HCT116 (cell line): ENCODE data around the gene SYNE2. TPM values are rescaled to one million over a fixed set of nuclear protein-coding genes. Genes with fewer than 3 reads are reported as not detected.

ENCODE experiments used
- ATAC-seq: fragments of 200-7000 bp; cut with Tn5 transposase; 2 replicates; pipeline ENCODE4 v1.9.1; 2020; ENCODE audit warnings: mild to moderate bottlenecking, moderate library complexity
- BruUV-seq: library from RNA; stranded (reverse); fragments of 400-500 nt; replicated peaks from 2 replicates; lab custom pipeline; 2021; lab: Mats Ljungman, UMichigan
- CTCF ChIA-PET: fragments of 300-600 bp; sonication (Branson Sonifier 250); formaldehyde crosslinking; loops from one replicate; lab custom pipeline; 2021; ENCODE audit warnings: antibody characterized with exemption; lab: Charles Lee
- POLR2A ChIA-PET: fragments of 300-600, 350-600 bp; sonication (Branson Sonifier 250); formaldehyde crosslinking; loops from one replicate; lab custom pipeline; 2021; ENCODE audit warnings: antibody characterized with exemption; lab: Charles Lee
- RAD21 ChIA-PET, 2 experiments: fragments of 300-600 bp; sonication (Branson Sonifier 250); formaldehyde crosslinking; loops; one replicate each; lab custom pipeline; 2023; ENCODE audit warnings: low total read pairs in 2 of 2; ENCODE audit not compliant: uncharacterized antibody in 2 of 2, unreplicated experiment in 2 of 2, low non-redundant PET in 1 of 2; lab: Charles Lee
- DNase-seq: peaks from one replicate; pipeline ENCODE4 v3.0.0-alpha.2; 2010; ENCODE audit warnings: low read depth, low spot score
- H2AFZ ChIP-seq: fragments of 200-600 bp; shearing (Covaris generic), sonication (generic); 2 replicates; pipeline ENCODE4 v1.6.1; 2017; ENCODE audit warnings: low read depth, mixed run types, mixed read lengths, antibody characterized with exemption, low read length; ENCODE audit not compliant: poor library complexity, severe bottlenecking
- H3K27ac ChIP-seq: 2 replicates; pipeline ENCODE4 v1.5.1; 2012; ENCODE audit warnings: low read depth, low read length
- H3K27me3 ChIP-seq: fragments of 200-600 bp; sonication (generic); 2 replicates; pipeline ENCODE4 v1.6.1; 2016; ENCODE audit warnings: mixed run types, low read length, mixed read lengths; ENCODE audit not compliant: insufficient read depth
- H3K36me3 ChIP-seq, 2 experiments: fragments of 200-500 bp in 1 of 2; fragments of 200-600 bp in 1 of 2; sonication (Bioruptor generic) in 1 of 2; sonication (generic) in 1 of 2; 2 replicates each; pipeline versions ENCODE4 v1.5.1 to v1.6.1; 2014 to 2016; ENCODE audit warnings: low read length in 2 of 2, inconsistent platforms in 1 of 2, mixed read lengths in 1 of 2, mixed run types in 1 of 2; ENCODE audit not compliant: insufficient read depth in 2 of 2, control insufficient read depth in 1 of 2
- H3K4me1 ChIP-seq, 2 experiments: fragments of 200-600 bp in 1 of 2; sonication (generic) in 1 of 2; 2 replicates each; pipeline versions ENCODE4 v1.5.1 to v1.6.1; 2012 to 2017; ENCODE audit warnings: low read length in 2 of 2, inconsistent platforms in 1 of 2, mild to moderate bottlenecking in 1 of 2, mixed read lengths in 1 of 2, mixed run types in 1 of 2, moderate library complexity in 1 of 2; ENCODE audit not compliant: insufficient read depth in 2 of 2, control insufficient read depth in 1 of 2
- H3K4me2 ChIP-seq: fragments of 200-600 bp; sonication (generic); 2 replicates; pipeline ENCODE4 v1.6.1; 2017; ENCODE audit warnings: mixed run types, low read length, mixed read lengths
- H3K4me3 ChIP-seq, 2 experiments: fragments of 200-600 bp in 1 of 2; sonication (generic) in 1 of 2; replicated peaks in 1 of 2; 2 replicates each; pipeline ENCODE4 v1.5.1; 2011 to 2016; ENCODE audit warnings: low read length in 2 of 2, control low read depth in 1 of 2, low read depth in 1 of 2, mild to moderate bottlenecking in 1 of 2, mixed read lengths in 1 of 2, mixed run types in 1 of 2
- H3K79me2 ChIP-seq: fragments of 200-600 bp; sonication (generic); 2 replicates; pipeline ENCODE4 v1.6.1; 2017; ENCODE audit warnings: mild to moderate bottlenecking, mixed run types, low read length, moderate library complexity, mixed read lengths; ENCODE audit not compliant: insufficient read depth
- H3K9ac ChIP-seq: fragments of 200-600 bp; sonication (generic); 2 replicates; pipeline ENCODE4 v1.6.1; 2016; ENCODE audit warnings: low read length, mixed read lengths
- H3K9me2 ChIP-seq: fragments of 200-600 bp; sonication (generic), shearing (Covaris generic); 2 replicates; pipeline ENCODE4 v1.6.1; 2017; ENCODE audit warnings: mixed run types, mild to moderate bottlenecking, moderate library complexity; ENCODE audit not compliant: insufficient read depth
- H3K9me3 ChIP-seq, 2 experiments: fragments of 200-500 bp in 1 of 2; fragments of 200-600 bp in 1 of 2; sonication (Bioruptor generic) in 1 of 2; sonication (generic) in 1 of 2; 2 replicates each; pipeline ENCODE4 v1.6.1; 2014 to 2017; ENCODE audit warnings: low read length in 2 of 2, mixed read lengths in 2 of 2, inconsistent platforms in 1 of 2, low read depth in 1 of 2, mild to moderate bottlenecking in 1 of 2, mixed run types in 1 of 2, moderate library complexity in 1 of 2; ENCODE audit not compliant: control insufficient read depth in 1 of 2, insufficient read depth in 1 of 2
- H4K20me1 ChIP-seq: fragments of 200-600 bp; sonication (generic), shearing (Covaris generic); 2 replicates; pipeline ENCODE4 v1.6.1; 2017; ENCODE audit warnings: mixed run types, mild to moderate bottlenecking, moderate library complexity; ENCODE audit not compliant: insufficient read depth
- CBX3 ChIP-seq: IDR thresholded peaks from 2 replicates; pipeline ENCODE4 v1.6.1; 2012; ENCODE audit warnings: low read depth
- CEBPB ChIP-seq: IDR thresholded peaks from 2 replicates; pipeline ENCODE4 v1.6.1; 2012; ENCODE audit warnings: low read depth
- ELF1 ChIP-seq: IDR thresholded peaks from 2 replicates; pipeline ENCODE4 v1.6.1; 2012; ENCODE audit warnings: low read depth, borderline replicate concordance
- EZH2 ChIP-seq: fragments of 200-600 bp; sonication (generic); IDR thresholded peaks from 2 replicates; pipeline ENCODE4 v1.6.1; 2017; ENCODE audit warnings: antibody characterized with exemption, mixed run types
- EZH2phosphoT487 ChIP-seq: fragments of 200-600 bp; IDR thresholded peaks from 2 replicates; pipeline ENCODE4 v1.6.1; 2018; ENCODE audit warnings: antibody characterized with exemption, borderline replicate concordance
- FOSL1 ChIP-seq: IDR thresholded peaks from 2 replicates; pipeline ENCODE4 v1.6.1; 2012; ENCODE audit warnings: low read depth
- JUND ChIP-seq: IDR thresholded peaks from 2 replicates; pipeline ENCODE4 v1.6.1; 2012
- POLR2A ChIP-seq: IDR thresholded peaks from 2 replicates; pipeline ENCODE4 v1.7.0; 2011; ENCODE audit warnings: borderline replicate concordance; ENCODE audit not compliant: insufficient read depth, insufficient read length; ENCODE audit errors: extremely low read depth
- POLR2AphosphoS5 ChIP-seq: IDR thresholded peaks from 2 replicates; pipeline ENCODE4 v1.6.1; 2011; ENCODE audit warnings: mild to moderate bottlenecking, low read depth, low read length, moderate library complexity
- RAD21 ChIP-seq: IDR thresholded peaks from 2 replicates; pipeline ENCODE4 v1.6.1; 2012; ENCODE audit warnings: low read depth, mild to moderate bottlenecking
- SIN3A ChIP-seq: IDR thresholded peaks from 2 replicates; pipeline ENCODE4 v1.6.1; 2012; ENCODE audit warnings: low read depth
- TCF7L2 ChIP-seq: IDR thresholded peaks from 2 replicates; pipeline ENCODE4 v1.7.0; 2011; ENCODE audit warnings: borderline replicate concordance, inconsistent platforms; ENCODE audit not compliant: insufficient read depth, insufficient read length; ENCODE audit errors: extremely low read depth
- YY1 ChIP-seq: IDR thresholded peaks from 2 replicates; pipeline ENCODE4 v1.6.1; 2011; ENCODE audit warnings: low read length, low read depth, moderate library complexity, mild to moderate bottlenecking; ENCODE audit not compliant: insufficient replicate concordance; ENCODE audit errors: extremely low read depth
- ZFX ChIP-seq: fragments of 450-650 bp; IDR thresholded peaks from 2 replicates; pipeline ENCODE4 v1.6.1; 2017
- ZNF274 ChIP-seq: fragments of 200-500 bp; sonication (Bioruptor generic); IDR thresholded peaks from 2 replicates; pipeline ENCODE4 v1.6.1; 2014; ENCODE audit warnings: mild to moderate bottlenecking, low read depth, low read length, inconsistent platforms
- intact Hi-C: fragments of 100-400 bp; cut with micrococcal nuclease; formaldehyde crosslinking; loops from 2 replicates; pipeline ENCODE4 v1.10.0; 2022
- total RNA-seq: library from RNA; stranded (reverse); gene quantifications from one replicate; pipeline ENCODE4 v1.2.1, GENCODE V29; 2021; ENCODE audit not compliant: unreplicated experiment
- TF ChIP-seq, protein P1 (sequence below), 3 experiments: fragments of 200-600 bp in 1 of 3; sonication (generic) in 1 of 3; IDR thresholded peaks in 2 of 3; conservative IDR thresholded peaks in 1 of 3; 2 replicates each; pipeline ENCODE4 v1.5.1; 2012 to 2017; ENCODE audit warnings: low read depth in 2 of 3, low read length in 2 of 3, antibody characterized with exemption in 1 of 3, borderline replicate concordance in 1 of 3, control low read depth in 1 of 3, mild to moderate bottlenecking in 1 of 3, mixed read lengths in 1 of 3, mixed run types in 1 of 3, moderate library complexity in 1 of 3; ENCODE audit not compliant: insufficient read depth in 1 of 3
- TF ChIP-seq, protein P2 (sequence below): IDR thresholded peaks from 2 replicates; pipeline ENCODE4 v1.6.1; 2011; ENCODE audit warnings: mild to moderate bottlenecking, low read length, moderate library complexity; ENCODE audit not compliant: insufficient replicate concordance; ENCODE audit errors: extremely low read depth
- TF ChIP-seq, protein P3 (sequence below): IDR thresholded peaks from 2 replicates; pipeline ENCODE4 v1.6.1; 2012; ENCODE audit warnings: low read depth
- TF ChIP-seq, protein P4 (sequence below): IDR thresholded peaks from 2 replicates; pipeline ENCODE4 v1.6.1; 2012
- TF ChIP-seq, protein P5 (sequence below): IDR thresholded peaks from 2 replicates; pipeline ENCODE4 v1.6.1; 2012

SYNE2 gene
- total RNA-seq, 1 experiment from 2014 or later = 28.8 TPM

DNA sequence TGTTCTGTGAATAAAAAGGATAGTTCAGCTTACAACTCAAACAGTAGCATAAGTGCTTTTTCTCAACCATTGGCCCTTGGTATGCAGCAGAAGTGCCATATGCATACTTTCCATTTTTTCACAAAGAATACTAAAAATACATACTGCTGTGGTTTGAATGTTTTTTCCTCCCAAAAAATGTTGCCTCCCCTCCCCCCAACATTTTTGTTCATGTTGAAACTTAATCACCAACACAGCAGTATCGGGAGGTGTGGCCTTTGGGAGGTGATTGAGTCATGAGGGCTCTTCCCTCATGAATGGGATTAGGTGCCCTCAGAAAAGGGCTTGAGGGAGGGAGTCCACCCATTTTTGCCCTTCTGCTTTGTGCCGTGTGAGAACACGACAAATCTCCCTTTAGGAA lies 242.8 kb downstream of the SYNE2 start:
- no peaks in the 10 kb centered on the region for H3K9me2 ChIP-seq
- no peak overlapping the region for H3K27ac ChIP-seq
- no peak overlapping the region for H3K9ac ChIP-seq
- no peaks in the 10 kb centered on the region for H3K79me2 ChIP-seq
- intact Hi-C loops = no loop called here
- ChIA-PET CTCF (no interaction called here), POLR2A (no interaction called here), RAD21 (no interaction called here)
- H3K9me3 ChIP-seq = no peaks in the 10 kb centered on the region
- no peak overlapping the region for H3K4me3 ChIP-seq
- H2AFZ ChIP-seq = no peak overlapping the region
- H4K20me1 ChIP-seq = no peaks in the 10 kb centered on the region
- TF ChIP-seq, protein P1, sequence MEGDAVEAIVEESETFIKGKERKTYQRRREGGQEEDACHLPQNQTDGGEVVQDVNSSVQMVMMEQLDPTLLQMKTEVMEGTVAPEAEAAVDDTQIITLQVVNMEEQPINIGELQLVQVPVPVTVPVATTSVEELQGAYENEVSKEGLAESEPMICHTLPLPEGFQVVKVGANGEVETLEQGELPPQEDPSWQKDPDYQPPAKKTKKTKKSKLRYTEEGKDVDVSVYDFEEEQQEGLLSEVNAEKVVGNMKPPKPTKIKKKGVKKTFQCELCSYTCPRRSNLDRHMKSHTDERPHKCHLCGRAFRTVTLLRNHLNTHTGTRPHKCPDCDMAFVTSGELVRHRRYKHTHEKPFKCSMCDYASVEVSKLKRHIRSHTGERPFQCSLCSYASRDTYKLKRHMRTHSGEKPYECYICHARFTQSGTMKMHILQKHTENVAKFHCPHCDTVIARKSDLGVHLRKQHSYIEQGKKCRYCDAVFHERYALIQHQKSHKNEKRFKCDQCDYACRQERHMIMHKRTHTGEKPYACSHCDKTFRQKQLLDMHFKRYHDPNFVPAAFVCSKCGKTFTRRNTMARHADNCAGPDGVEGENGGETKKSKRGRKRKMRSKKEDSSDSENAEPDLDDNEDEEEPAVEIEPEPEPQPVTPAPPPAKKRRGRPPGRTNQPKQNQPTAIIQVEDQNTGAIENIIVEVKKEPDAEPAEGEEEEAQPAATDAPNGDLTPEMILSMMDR (IDR thresholded peaks at IDR 0.05 in 2 of 3, conservative IDR thresholded peaks at IDR 0.05 in 1 of 3; ENCODE audit: borderline replicate concordance in 1 of 3, insufficient read depth in 1 of 3, low read depth in 2 of 3, low read length in 2 of 3) = no peak
- TF ChIP-seq ELF1 = no peak
- no peak for TF ChIP-seq CBX3
- TF ChIP-seq POLR2AphosphoS5 = no peak
- no peak for TF ChIP-seq TCF7L2
- TF ChIP-seq YY1 = no peak
- no peak for TF ChIP-seq ZNF274
- TF ChIP-seq SIN3A = no peak
- no peak for TF ChIP-seq CEBPB
- TF ChIP-seq, protein P2, sequence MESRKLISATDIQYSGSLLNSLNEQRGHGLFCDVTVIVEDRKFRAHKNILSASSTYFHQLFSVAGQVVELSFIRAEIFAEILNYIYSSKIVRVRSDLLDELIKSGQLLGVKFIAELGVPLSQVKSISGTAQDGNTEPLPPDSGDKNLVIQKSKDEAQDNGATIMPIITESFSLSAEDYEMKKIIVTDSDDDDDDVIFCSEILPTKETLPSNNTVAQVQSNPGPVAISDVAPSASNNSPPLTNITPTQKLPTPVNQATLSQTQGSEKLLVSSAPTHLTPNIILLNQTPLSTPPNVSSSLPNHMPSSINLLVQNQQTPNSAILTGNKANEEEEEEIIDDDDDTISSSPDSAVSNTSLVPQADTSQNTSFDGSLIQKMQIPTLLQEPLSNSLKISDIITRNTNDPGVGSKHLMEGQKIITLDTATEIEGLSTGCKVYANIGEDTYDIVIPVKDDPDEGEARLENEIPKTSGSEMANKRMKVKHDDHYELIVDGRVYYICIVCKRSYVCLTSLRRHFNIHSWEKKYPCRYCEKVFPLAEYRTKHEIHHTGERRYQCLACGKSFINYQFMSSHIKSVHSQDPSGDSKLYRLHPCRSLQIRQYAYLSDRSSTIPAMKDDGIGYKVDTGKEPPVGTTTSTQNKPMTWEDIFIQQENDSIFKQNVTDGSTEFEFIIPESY = no peak
- TF ChIP-seq EZH2phosphoT487 = no peak
- TF ChIP-seq JUND = no peak
- TF ChIP-seq POLR2A = no peak
- TF ChIP-seq EZH2 = no peak
- TF ChIP-seq, protein P3, sequence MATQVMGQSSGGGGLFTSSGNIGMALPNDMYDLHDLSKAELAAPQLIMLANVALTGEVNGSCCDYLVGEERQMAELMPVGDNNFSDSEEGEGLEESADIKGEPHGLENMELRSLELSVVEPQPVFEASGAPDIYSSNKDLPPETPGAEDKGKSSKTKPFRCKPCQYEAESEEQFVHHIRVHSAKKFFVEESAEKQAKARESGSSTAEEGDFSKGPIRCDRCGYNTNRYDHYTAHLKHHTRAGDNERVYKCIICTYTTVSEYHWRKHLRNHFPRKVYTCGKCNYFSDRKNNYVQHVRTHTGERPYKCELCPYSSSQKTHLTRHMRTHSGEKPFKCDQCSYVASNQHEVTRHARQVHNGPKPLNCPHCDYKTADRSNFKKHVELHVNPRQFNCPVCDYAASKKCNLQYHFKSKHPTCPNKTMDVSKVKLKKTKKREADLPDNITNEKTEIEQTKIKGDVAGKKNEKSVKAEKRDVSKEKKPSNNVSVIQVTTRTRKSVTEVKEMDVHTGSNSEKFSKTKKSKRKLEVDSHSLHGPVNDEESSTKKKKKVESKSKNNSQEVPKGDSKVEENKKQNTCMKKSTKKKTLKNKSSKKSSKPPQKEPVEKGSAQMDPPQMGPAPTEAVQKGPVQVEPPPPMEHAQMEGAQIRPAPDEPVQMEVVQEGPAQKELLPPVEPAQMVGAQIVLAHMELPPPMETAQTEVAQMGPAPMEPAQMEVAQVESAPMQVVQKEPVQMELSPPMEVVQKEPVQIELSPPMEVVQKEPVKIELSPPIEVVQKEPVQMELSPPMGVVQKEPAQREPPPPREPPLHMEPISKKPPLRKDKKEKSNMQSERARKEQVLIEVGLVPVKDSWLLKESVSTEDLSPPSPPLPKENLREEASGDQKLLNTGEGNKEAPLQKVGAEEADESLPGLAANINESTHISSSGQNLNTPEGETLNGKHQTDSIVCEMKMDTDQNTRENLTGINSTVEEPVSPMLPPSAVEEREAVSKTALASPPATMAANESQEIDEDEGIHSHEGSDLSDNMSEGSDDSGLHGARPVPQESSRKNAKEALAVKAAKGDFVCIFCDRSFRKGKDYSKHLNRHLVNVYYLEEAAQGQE = no peak
- TF ChIP-seq, protein P4, sequence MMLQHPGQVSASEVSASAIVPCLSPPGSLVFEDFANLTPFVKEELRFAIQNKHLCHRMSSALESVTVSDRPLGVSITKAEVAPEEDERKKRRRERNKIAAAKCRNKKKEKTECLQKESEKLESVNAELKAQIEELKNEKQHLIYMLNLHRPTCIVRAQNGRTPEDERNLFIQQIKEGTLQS = no peak
- TF ChIP-seq ZFX = no peak
- TF ChIP-seq, protein P5, sequence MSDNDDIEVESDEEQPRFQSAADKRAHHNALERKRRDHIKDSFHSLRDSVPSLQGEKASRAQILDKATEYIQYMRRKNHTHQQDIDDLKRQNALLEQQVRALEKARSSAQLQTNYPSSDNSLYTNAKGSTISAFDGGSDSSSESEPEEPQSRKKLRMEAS = no peak
- TF ChIP-seq FOSL1 = no peak
- TF ChIP-seq RAD21 = no peak
- H3K27me3 ChIP-seq = no peaks in the 10 kb centered on the region
- no peaks in the 10 kb centered on the region; a peak in 1 of 4 replicates for H3K36me3 ChIP-seq
- no TSS peak for BruUV-seq
- no peaks in the 10 kb centered on the region for H3K4me1 ChIP-seq
- ATAC-seq = no peak
- no peak overlapping the region for H3K4me2 ChIP-seq
- DNase-seq = no peak
